GM10266 (cell line): ENCODE data around the gene AUTS2.
A peak's percentile ranks its signal among the peaks of the same experiment; 100 is the strongest.

ENCODE experiments used
- DNase-seq: peaks from one replicate; pipeline ENCODE4 v3.0.0; 2012; ENCODE audit errors: extremely low spot score
- TF ChIP-seq, protein P1 (sequence below): IDR thresholded peaks from 2 replicates; pipeline ENCODE4 v1.5.1; 2012; ENCODE audit warnings: mild to moderate bottlenecking, low read depth; ENCODE audit not compliant: control insufficient read depth, insufficient read depth; ENCODE audit errors: missing control alignments

Gene AUTS2

DNA sequence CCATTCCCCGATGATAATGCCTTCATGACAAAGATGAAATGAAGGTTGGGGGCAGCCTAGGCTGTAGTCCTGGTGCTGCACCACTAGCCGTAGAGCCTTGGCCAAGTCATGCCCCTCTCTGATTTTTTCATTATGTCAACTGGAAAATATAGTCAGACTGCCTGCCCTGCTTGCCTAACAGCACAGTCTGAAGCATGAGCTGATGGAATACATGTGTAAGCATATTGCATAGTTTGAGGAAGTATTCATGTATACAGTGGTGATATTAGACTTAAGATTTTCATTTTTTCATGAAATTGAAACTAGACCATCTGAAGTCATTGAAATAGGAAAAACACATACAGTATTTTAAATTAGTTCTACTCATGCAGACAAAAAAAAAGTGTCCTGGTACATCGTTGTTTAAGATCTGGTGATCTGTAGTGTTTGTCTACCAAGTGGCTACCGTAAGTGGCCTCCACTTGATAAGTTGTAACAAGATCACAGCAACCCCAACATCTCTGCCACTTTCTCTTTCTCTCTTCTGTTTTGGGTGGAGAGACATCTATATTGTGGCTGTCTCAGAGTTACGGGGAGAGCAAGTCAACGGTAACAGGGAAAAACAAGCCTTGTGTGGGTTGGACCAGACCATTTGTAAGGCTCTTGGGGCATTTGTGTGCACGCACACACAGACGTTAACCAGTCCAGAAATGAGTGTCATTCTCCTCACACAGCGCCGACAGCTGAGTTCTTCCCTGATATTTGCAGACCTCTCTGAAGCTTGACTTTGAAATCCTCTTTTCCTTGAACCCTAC, 817.1 kb downstream of the AUTS2 start:
- TF ChIP-seq, protein P1, sequence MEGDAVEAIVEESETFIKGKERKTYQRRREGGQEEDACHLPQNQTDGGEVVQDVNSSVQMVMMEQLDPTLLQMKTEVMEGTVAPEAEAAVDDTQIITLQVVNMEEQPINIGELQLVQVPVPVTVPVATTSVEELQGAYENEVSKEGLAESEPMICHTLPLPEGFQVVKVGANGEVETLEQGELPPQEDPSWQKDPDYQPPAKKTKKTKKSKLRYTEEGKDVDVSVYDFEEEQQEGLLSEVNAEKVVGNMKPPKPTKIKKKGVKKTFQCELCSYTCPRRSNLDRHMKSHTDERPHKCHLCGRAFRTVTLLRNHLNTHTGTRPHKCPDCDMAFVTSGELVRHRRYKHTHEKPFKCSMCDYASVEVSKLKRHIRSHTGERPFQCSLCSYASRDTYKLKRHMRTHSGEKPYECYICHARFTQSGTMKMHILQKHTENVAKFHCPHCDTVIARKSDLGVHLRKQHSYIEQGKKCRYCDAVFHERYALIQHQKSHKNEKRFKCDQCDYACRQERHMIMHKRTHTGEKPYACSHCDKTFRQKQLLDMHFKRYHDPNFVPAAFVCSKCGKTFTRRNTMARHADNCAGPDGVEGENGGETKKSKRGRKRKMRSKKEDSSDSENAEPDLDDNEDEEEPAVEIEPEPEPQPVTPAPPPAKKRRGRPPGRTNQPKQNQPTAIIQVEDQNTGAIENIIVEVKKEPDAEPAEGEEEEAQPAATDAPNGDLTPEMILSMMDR: no peak

DNA sequence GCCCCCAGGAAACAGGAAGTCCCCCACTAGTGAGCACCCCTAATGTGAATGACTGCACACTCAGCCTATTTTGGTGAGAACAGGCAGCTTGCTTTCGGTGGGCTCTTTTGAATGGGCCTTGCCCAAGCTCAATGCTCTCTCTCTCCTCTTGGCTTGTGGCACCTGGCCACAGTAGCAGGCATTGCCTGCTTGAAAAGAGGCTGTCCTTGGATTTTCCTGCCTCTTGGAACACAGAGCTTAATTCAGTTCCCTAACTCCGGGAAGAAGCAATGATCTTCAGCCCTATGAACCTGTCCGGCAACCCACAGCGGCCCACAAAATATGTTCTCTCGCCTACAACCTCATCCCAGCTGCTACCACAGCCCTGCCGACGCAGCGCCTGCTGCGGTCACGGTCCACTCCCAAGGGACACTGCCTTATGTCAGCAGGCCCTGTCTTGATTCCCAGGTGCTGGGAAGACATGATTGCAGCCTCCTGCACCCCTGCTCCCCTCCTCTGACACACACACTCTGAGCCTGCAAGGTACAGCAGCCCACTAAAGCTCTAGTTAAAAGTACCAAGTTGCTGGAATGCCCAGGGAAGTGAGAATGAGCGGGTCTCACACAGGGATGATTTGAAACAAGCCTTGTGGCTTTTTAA, 818.2 kb downstream of the AUTS2 start:
- TF ChIP-seq, protein P1: no peak
- DNase-seq: peak; percentile 23

More for the DNA sequence above, 817.1 kb downstream of the AUTS2 start:
- peak; percentile 21 for DNase-seq

DNA sequence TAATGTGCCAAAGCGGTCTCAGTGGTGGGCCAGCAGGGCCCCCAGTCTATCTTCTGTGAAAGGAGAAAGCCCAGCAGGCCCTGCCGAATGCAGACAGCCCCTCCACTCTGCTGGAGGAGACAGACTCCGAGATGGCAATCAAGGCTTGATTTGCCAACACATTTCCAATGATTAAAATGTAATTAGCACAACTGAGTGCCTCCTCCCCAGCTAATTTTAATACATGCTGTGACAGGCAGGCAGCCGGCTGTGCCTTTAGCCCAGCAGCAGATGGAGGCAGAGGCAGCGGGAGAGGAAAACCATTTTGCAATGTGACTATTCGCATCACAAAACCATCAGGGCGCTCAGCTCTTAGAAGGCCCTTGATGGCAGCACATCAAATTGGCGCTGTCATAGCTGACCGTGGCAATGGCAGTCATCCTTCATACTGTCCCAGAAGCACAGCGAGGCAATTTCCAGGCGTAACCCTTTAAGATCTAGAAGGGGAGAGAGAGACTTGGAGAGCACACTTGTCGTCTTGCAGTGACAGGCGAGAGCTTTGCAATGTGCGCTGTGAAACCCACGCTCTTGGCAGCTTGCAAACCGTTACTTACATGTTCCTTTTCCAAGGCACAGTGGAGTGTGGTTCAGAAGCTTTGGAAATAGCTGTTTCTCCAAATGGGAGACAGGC, 818.8 kb downstream of the AUTS2 start:
- TF ChIP-seq, protein P1: no peak

DNA sequence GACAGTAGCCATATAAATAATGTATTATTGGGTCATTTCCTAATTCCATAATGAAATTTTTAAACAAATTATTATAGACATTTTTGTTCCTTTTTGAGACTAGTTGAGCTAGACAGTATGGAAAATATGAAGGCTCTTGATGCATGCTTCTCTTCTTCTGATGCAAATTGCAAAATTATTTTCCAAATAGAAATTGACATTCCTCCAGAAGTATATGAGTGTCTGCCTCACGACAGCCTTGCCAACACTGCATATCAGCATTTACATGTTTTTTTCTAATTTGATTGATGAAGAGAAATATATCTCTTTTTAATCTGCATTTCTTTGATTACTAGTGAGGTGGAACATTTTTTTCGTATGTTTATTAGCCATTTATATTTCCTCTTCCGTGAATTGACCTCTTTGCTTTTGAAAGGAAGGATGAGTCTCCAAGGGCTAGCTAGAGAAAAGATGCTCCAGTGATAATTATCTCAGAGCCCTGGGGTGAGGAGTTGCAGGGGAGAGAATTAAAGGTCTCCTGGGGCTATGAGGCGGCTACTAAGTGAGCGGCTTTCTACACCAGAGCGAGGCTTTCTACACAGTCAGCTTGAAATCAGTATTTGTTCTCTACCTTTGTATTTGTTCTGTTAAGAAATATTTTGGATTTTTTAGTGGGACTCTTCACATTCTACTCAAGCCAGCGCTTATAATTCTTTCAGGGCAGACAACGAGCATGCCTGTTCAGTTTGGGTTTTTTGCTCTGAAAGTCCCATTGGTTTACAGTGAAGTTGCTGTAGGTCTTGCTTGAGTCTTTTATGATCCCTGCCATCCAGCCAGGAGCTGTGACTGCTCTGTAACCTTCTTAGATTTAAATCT, 821.5 kb downstream of the AUTS2 start:
- no peak for DNase-seq
- TF ChIP-seq, protein P1: no peak

More for the DNA sequence above, 818.8 kb downstream of the AUTS2 start:
- no peak for DNase-seq

DNA sequence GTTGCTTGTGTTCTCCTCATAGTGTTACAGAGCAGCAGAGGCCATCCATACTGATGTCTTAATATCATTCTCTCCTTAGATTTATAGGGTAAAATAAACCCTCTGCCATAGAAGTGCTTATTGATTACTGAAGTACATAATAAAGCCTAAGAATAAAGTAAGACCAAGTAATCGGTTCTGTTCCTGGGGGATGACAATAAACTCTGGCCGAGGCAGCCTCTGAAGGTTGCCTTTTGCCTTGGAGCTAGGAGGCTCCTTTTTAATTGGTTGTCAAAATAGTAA, 822.0 kb downstream of the AUTS2 start:
- TF ChIP-seq, protein P1: no peak
- DNase-seq: no peak

DNA sequence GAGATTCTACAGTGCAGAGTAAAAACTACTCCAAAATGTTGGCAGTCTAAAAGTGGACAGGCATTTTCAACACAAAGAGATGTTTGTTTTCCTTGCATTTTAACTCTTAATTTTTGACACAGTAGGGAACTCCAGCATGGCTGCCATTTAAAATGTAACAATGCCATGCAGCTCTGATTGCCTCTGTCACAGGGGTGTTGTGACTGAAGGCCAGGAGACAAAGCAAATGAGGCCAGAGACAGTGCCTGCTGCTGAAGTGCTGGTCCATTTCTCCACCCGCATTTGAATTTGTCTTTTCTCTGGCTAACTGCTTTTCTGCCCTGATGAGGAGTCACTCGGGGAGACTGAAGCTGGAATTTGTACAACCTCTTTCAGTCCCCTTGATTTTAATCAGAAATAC, 823.0 kb downstream of the AUTS2 start:
- DNase-seq: no peak
- TF ChIP-seq, protein P1: no peak
